HG03457 (cell line): Measurements from ENCODE around the gene DOC2A.
A peak's percentile ranks its signal among the peaks of the same experiment; 100 is the strongest.
"Not testable (repeated sequence)": the region's sequence is repeated elsewhere in the genome, so short reads cannot be mapped to it uniquely, and the experiment has no call there.

Experiments used
- ATAC-seq: cut with Tn5 transposase; IDR thresholded peaks from one replicate; pipeline ENCODE4 v1.9.1; 2021; ENCODE audit warnings: moderate number of reproducible peaks; ENCODE audit not compliant: unreplicated experiment

Gene DOC2A

GRCh38 chr16:29973384-29974246 lies 37.2 kb downstream of the DOC2A start, which contains the start of gene TAOK2:
Gene TAOK2, plus strand, starts transcription at chr16:29973868. Its CDS starts 3,905 bp downstream, at chr16:29977773.
- peak; percentile 70 for ATAC-seq

- ATAC-seq = no peak
Observed at GRCh38 chr16:29972992-29973383, 37.8 kb downstream of the DOC2A start.

GRCh38 chr16:29972500-29972899 lies 38.3 kb downstream of the DOC2A start:
- no peak for ATAC-seq

GRCh38 chr16:29971304-29971703 lies 39.5 kb downstream of the DOC2A start:
- ATAC-seq = no peak

GRCh38 chr16:29968205-29968604 lies 42.6 kb downstream of the DOC2A start:
- ATAC-seq = no peak

- no peak for ATAC-seq
Observed at GRCh38 chr16:29963021-29963743, 47.6 kb downstream of the DOC2A start.

- peak; percentile 7 for ATAC-seq
Observed at GRCh38 chr16:29962344-29962994, 48.4 kb downstream of the DOC2A start.

- peak; percentile 68 for ATAC-seq
Observed at GRCh38 chr16:29961479-29962343, 49.1 kb downstream of the DOC2A start, which contains the start of gene TMEM219. Gene TMEM219, plus strand, starts transcription at chr16:29962079. Its CDS starts 1,065 bp downstream, at chr16:29963144.

- no peak for ATAC-seq
Observed at GRCh38 chr16:29961127-29961478, 49.7 kb downstream of the DOC2A start.

- ATAC-seq = not testable (repeated sequence)
Observed at GRCh38 chr16:29959821-29960220, 51.0 kb downstream of the DOC2A start.

GRCh38 chr16:29959293-29959692 lies 51.5 kb downstream of the DOC2A start:
- ATAC-seq = no peak

GRCh38 chr16:29958756-29959155 lies 52.1 kb downstream of the DOC2A start:
- ATAC-seq = no peak
